KMS-11 (cell line): ENCODE measurements around the gene MOSPD2.

Experiments
- H2AFZ ChIP-seq: fragments of 200-600 bp; sonication (generic); 2 replicates; pipeline ENCODE4 v1.6.1; 2016; ENCODE audit warnings: antibody characterized with exemption, mixed run types, low read depth
- H3K27ac ChIP-seq: fragments of 200-600 bp; sonication (generic); 2 replicates; pipeline ENCODE4 v1.6.1; 2016; ENCODE audit warnings: mild to moderate bottlenecking, mixed run types
- H3K27me3 ChIP-seq: fragments of 200-600 bp; sonication (generic); 2 replicates; pipeline ENCODE4 v1.6.1; 2017; ENCODE audit warnings: mild to moderate bottlenecking, low read depth, mixed run types, moderate library complexity; ENCODE audit not compliant: insufficient read depth
- H3K36me3 ChIP-seq: fragments of 200-600 bp; sonication (generic); 2 replicates; pipeline ENCODE4 v1.6.1; 2017; ENCODE audit warnings: mild to moderate bottlenecking, mixed run types; ENCODE audit not compliant: insufficient read depth
- H3K4me1 ChIP-seq: fragments of 200-600 bp; sonication (generic); 2 replicates; pipeline ENCODE4 v1.6.1; 2016; ENCODE audit warnings: mild to moderate bottlenecking, low read depth, mixed run types; ENCODE audit not compliant: poor library complexity, severe bottlenecking
- H3K4me2 ChIP-seq: fragments of 200-600 bp; sonication (generic); 2 replicates; pipeline ENCODE4 v1.7.0; 2016; ENCODE audit warnings: mild to moderate bottlenecking, mixed run types
- H3K4me3 ChIP-seq: fragments of 200-600 bp; sonication (generic); IDR thresholded peaks from 2 replicates; pipeline ENCODE4 v1.6.1; 2017; ENCODE audit warnings: low read depth, low read length, mixed read lengths; ENCODE audit not compliant: insufficient read depth
- H3K79me2 ChIP-seq: fragments of 200-600 bp; sonication (generic); 2 replicates; pipeline ENCODE4 v1.6.1; 2016; ENCODE audit warnings: low read depth, mixed run types; ENCODE audit not compliant: insufficient read depth
- H3K9ac ChIP-seq: fragments of 200-600 bp; sonication (generic); 2 replicates; pipeline ENCODE4 v1.6.1; 2016; ENCODE audit warnings: mild to moderate bottlenecking, mixed run types
- H4K20me1 ChIP-seq: fragments of 200-600 bp; sonication (generic); 2 replicates; pipeline ENCODE4 v1.6.1; 2016; ENCODE audit warnings: mild to moderate bottlenecking, mixed run types; ENCODE audit not compliant: insufficient read depth
- TF ChIP-seq, protein P1 (sequence below): fragments of 200-600 bp; sonication (generic); conservative IDR thresholded peaks from 2 replicates; pipeline ENCODE4 v1.6.1; 2017; ENCODE audit warnings: low read depth, mild to moderate bottlenecking, antibody characterized with exemption, low read length, moderate library complexity, mixed read lengths

MOSPD2 gene

DNA sequence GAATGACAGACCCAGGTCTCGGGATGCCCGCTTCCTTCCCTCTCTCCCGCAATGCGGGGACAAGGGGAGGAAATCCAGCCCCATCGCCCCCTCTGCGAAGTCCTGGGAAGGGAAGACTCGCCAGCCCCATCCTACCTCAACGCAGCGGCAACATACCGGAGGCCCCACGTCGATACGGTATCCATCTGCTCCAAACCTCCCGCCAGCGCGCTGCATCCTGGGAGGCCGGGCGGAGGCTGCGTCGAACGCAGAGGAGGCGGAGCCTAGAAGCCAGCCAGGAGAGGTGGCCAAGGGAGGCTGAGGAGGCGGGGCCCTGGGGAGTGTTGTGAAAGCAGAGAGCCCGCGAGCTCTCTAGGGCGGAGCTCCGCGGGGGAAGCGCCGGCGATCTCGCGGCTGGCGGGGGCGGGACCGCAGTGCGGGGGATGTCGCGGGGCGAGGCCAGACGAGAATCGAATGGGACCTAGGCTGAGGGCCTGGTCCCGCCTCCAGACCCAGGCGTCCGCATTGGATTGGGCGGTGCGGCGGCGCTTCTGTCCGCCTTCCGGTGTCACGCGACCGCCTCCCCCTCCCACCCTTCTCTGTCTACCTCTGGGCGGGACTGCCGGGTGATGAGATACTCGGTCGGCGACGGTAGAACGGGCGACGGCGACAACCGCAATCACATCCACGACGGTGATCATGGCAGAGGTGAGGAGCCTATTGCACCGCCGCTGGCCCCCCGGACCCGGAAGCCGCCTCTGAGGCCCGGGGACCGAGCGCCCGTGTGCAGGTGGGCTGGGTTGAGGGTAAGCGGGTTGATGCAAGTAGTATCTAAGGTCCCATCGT, at the start of gene MOSPD2, which contains the start of gene FANCB:
TSS of gene MOSPD2 (plus strand) at position 571 of the 825 bp plus-strand sequence. CDS start at position 679, 108 bp downstream.
TSS of gene FANCB (minus strand) at position 219 of the 825 bp plus-strand sequence. CDS start 7,559 bp downstream, outside the sequence.
- Histone ChIP-seq H2AFZ (peak within 1 kb of the TSS; percentile 71), H4K20me1 (no peaks in the 10 kb centered on the region), H3K27ac (peak within 1 kb of the TSS; percentile 45), H3K79me2 (peaks cover 39% of the 10 kb centered on the region), H3K9ac (peak within 1 kb of the TSS; percentile 69), H3K4me2 (peak within 1 kb of the TSS; percentile 78), H3K4me1 (peaks cover 17% of the 10 kb centered on the region), H3K4me3 (no peak within 1 kb of the TSS), H3K27me3 (no peaks in the 10 kb centered on the region), H3K36me3 (no peaks in the 10 kb centered on the region)
- TF ChIP-seq, protein P1, sequence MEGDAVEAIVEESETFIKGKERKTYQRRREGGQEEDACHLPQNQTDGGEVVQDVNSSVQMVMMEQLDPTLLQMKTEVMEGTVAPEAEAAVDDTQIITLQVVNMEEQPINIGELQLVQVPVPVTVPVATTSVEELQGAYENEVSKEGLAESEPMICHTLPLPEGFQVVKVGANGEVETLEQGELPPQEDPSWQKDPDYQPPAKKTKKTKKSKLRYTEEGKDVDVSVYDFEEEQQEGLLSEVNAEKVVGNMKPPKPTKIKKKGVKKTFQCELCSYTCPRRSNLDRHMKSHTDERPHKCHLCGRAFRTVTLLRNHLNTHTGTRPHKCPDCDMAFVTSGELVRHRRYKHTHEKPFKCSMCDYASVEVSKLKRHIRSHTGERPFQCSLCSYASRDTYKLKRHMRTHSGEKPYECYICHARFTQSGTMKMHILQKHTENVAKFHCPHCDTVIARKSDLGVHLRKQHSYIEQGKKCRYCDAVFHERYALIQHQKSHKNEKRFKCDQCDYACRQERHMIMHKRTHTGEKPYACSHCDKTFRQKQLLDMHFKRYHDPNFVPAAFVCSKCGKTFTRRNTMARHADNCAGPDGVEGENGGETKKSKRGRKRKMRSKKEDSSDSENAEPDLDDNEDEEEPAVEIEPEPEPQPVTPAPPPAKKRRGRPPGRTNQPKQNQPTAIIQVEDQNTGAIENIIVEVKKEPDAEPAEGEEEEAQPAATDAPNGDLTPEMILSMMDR: no peak

DNA sequence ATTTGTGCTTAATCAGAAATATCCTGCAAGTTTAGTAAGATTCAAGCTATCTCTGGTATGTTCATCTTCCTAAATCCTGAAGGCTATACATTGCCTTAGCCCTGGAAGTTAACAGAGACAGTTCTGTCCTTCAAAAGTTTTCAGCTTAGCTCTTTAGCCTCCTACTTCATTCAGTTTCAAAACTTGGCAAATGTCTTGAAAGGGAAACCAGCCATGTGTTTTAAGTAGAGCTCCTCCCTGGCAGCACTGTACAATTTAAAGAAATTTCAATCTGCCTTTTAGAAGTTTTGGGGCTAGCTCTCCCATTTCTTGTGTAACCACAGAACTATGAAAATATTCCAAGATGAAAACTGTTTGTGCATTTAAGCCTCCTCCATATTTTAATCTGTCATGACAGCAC, 47.4 kb upstream of the MOSPD2 start:
- Histone ChIP-seq H3K4me3 (no peak overlapping the region), H3K79me2 (no peaks in the 10 kb centered on the region), H3K27me3 (no peaks in the 10 kb centered on the region), H3K27ac (no peak overlapping the region), H3K4me1 (no peaks in the 10 kb centered on the region), H3K36me3 (no peaks in the 10 kb centered on the region), H3K9ac (no peak overlapping the region), H3K4me2 (no peak overlapping the region), H2AFZ (no peak overlapping the region), H4K20me1 (no peaks in the 10 kb centered on the region)
- TF ChIP-seq, protein P1: no peak

GRCh38 chrX:14826319-14826718, 46.9 kb upstream of the MOSPD2 start:
- H3K27ac ChIP-seq: no peak overlapping the region
- H3K27me3 ChIP-seq: no peaks in the 10 kb centered on the region
- H3K79me2 ChIP-seq: no peaks in the 10 kb centered on the region
- H3K36me3 ChIP-seq: no peaks in the 10 kb centered on the region
- TF ChIP-seq, protein P1: no peak
- H3K4me1 ChIP-seq: no peaks in the 10 kb centered on the region
- no peak overlapping the region for H3K9ac ChIP-seq
- no peaks in the 10 kb centered on the region for H4K20me1 ChIP-seq
- no peak overlapping the region for H3K4me2 ChIP-seq
- H2AFZ ChIP-seq: no peak overlapping the region
- no peak overlapping the region for H3K4me3 ChIP-seq

DNA sequence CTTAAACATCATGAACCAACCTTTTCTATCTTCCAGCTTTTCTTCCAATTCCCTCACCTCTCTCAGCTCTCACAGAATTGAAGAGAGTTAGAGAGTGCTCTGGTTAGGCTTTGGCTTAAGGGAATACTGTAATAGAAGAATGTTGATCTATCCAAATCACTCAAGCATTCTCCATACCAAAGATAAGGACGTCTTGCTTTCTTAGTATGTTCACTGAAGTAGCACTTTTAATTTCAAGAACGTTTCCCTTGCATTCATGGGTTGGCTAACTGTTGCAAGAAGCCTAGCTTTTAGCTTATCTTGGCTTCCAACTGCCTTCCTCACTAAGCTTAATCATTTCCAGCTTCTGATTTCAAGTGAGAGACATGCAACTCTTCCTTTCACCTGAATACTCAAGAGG, 43.6 kb upstream of the MOSPD2 start:
- Histone ChIP-seq H3K79me2 (no peaks in the 10 kb centered on the region), H3K27me3 (no peaks in the 10 kb centered on the region), H3K9ac (no peak overlapping the region), H4K20me1 (no peaks in the 10 kb centered on the region), H2AFZ (no peak overlapping the region), H3K27ac (no peak overlapping the region), H3K4me3 (no peak overlapping the region), H3K4me1 (no peaks in the 10 kb centered on the region), H3K4me2 (no peak overlapping the region), H3K36me3 (no peaks in the 10 kb centered on the region)
- TF ChIP-seq, protein P1: no peak
